Fibroblast of skin of right quadriceps (primary cell): Measurements from ENCODE around the gene LTBP1.
"Not testable (repeated sequence)": the region's sequence is repeated elsewhere in the genome, so short reads cannot be mapped to it uniquely, and the experiment has no call there.

Source experiments
- DNase-seq: peaks from one replicate; pipeline ENCODE4 v3.0.0-alpha.2; 2013

LTBP1 gene

GRCh38 chr2:33230842-33231241, 284.1 kb downstream of the LTBP1 start:
- peak; percentile 73 for DNase-seq

GRCh38 chr2:33235559-33235958, 288.8 kb downstream of the LTBP1 start:
- not testable (repeated sequence) for DNase-seq

DNA sequence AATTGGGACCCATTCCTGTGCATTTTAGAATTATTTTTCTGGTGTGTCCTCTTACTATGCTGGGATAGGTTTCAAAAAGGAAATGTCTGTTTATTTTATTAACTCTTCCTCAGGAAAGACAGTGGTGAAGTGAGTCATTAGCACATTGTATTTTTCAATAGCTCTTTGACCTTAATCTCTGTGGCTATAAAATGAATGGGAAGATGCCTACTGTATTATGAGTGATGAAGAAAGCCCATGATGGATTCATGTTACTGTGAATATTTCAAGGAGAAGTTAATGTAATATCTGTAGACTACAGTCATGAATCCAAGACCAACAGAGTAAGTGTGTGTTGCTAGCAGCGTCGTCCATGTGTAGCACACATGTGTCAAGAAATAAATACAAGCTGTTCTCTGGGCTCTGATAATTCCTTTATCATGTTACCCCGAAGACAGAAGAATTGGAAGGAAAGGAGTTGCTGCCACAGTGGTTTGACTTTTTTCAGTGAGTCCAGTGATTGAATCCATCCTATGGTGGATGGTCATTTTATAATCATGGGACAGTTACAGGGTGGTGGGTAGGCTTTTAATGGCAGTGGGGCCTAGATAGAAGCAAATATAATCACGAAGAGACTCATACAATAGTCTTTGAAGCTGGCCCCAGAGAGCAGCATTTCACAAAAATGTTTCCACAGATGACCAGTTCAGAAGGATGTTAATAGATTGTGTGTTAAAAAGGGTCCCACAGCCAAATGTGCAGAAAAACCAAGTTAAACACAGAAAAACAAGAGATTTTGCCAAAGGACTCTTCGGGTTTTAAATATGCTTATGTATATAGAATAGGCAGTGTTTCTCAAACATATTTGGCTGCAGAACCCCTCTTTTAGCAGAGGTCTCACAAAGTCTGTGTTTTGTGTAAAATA, 290.0 kb downstream of the LTBP1 start:
- peak; percentile 85 for DNase-seq

DNA sequence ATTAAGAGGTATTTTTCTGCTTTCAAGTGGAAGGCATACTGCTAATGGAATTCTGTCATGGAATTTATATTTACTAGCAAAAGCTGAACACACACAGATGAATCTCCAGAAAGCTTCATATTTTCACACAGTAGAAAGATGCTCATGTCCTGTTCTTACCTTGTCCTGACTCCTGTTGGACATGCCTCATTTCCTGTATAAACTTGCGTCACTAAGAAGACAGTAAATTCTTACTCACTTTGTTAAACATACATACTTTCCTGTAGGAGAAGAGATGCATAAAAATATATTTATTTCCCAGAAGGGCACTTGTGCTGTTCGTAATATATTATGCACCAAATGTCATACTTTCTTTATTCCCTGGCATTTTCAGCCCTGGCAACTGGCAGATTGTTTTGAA, 291.4 kb downstream of the LTBP1 start:
- peak; percentile 75 for DNase-seq

GRCh38 chr2:33240178-33240577, 293.4 kb downstream of the LTBP1 start:
- peak; percentile 58 for DNase-seq

DNA sequence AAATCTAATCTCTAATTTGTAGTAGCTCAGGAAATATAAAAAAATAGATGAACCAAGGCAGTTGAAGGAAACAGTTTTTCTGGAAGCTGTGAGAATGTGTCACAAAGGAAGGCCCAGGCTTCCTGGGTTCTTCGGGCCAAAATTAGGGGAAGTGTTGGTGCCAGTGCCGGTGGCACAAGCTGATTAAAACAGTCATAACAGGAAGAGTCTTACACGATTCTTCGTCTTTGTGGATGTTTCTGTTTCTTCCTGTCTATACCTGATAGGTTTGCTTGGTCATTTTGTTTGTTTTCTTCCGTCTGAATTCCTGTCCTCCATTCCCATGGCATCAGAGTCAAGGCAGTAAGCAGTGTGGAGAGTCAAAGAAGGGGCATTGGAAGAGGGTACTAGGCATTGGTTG, 294.3 kb downstream of the LTBP1 start:
- no peak for DNase-seq

GRCh38 chr2:33241581-33241980, 294.8 kb downstream of the LTBP1 start:
- peak; percentile 44 for DNase-seq

GRCh38 chr2:33242845-33243244, 296.1 kb downstream of the LTBP1 start:
- DNase-seq, result peak; percentile 73

- DNase-seq, result no peak
Observed at GRCh38 chr2:33246432-33246831, 299.7 kb downstream of the LTBP1 start.

GRCh38 chr2:33247365-33247764, 300.6 kb downstream of the LTBP1 start:
- DNase-seq, result no peak

- no peak for DNase-seq
Observed at GRCh38 chr2:33250417-33251029, 303.8 kb downstream of the LTBP1 start.

DNA sequence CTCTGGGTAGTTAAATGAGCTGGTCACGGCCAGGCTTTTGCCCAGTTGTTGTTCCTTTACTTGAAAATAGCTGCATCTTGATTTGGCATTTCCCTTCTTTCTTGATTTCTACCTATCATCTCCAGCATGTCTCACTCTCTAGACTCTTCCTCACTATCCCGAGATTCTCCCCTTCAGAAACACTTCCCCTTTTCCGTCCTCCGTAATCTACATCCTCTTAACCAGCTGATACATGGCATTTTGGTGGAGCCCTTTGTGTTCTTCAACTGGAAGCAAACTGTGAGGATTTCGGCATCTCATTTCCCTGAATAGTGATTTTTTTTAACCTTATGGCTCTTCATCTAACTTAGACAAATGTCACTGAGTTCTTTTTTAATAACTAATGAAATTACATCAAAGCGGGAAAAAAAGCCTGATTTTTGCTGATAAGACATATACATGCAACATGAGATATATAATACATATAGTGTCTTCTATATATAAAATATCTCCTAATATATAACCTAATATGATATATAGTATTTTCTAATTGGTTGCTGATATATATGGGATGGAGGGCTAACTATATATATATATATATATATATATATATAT, 309.5 kb downstream of the LTBP1 start:
- no peak for DNase-seq

DNA sequence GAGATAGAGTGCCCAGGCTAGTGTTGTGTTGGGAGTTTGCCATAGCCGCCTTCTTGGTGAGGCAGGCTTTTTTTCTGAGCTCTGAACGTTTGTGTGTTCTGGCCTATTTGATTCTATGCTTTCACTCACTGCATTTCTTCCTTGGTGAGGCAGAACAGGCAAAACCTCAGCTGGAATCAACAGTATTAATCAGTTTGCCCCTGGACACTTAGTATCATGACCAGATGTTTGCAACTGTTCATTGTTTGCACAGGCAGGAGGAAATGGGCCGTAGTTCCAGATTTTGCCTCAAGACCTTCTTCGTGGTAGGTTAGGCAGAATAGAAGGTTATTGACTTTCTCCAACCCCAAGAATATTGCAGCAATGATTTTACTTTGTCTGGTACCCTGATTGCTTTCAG, 311.6 kb downstream of the LTBP1 start:
- no peak for DNase-seq

- DNase-seq, result no peak
Observed at GRCh38 chr2:33262097-33262496, 315.3 kb downstream of the LTBP1 start.

DNA sequence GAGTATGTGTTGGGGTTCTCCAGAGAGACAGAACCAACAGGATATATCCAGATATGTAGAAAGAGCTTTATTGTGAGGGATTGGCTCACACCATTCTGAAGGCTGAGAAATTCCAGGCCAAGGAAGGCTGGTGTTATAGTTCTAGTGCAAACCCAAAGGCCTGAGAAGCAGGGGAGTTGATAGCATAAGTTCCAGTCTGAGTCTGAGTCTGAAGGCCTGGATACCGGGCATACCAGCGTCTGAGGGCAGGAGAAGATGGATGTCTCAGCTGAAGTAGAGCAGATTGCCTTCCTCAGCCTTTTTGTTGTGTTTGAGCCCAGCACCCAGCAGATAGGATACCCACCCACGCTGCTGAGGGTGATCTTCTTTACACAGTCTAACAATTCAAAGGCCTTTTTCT, 318.0 kb downstream of the LTBP1 start:
- DNase-seq, result no peak

GRCh38 chr2:33265584-33266338, 319.0 kb downstream of the LTBP1 start:
- DNase-seq, result no peak

DNA sequence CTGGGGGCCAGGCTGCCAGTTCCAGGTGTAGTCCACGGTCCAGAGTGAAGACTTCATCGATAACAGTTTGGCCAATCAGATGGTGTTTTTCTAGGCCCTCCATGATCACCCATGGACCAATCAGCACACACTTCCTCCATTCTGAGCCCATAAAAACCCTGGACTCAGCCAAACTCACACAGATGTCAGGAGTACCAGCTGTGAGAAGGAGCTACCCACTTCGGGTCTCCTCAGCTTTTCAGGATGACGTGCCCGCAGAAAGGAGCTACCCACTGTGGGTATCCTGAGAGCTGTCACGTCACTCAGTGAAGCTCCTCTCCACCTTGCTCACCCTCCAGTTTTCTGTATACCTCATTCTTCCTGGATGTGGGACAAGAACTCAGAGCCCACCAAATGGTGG, 319.7 kb downstream of the LTBP1 start:
- no peak for DNase-seq

DNA sequence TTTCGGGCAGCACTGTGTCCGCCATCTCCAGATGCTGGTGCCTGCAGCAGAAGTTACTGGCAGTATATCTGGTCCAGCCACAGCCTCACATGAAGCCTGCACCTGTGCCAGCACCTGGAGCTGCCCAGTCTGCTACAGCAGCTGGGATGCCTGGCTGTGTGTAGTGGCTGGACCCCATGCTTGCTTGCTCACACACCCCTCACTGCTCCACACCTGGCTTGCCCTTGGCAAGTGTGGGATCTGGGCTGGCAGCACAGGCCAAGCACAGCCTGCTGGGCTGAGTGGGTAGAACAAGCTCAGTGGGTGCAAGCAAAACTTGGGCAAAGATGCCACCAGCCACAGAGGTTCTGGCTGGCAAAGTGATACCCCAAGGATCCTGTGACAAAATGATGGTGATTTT, 320.3 kb downstream of the LTBP1 start:
- no peak for DNase-seq

DNA sequence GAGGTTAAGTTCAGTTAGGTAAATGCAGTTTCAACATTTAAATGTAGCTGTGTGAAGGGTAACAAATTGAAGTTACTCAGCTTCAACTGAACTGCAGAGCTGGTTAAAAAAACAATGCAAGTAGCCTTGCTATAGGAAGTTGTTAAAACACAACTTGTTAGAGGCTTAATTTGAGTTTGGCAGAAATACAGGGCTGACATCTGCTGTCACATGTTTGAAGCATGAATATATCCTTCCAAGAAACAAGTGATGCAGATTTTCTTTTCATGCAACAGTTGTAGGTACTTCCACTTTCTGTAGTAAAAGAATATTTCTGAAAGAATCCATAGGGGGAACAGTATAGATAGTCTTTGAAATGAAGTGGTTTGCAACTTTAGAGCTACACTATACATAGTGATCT, 321.0 kb downstream of the LTBP1 start:
- peak; percentile 73 for DNase-seq

DNA sequence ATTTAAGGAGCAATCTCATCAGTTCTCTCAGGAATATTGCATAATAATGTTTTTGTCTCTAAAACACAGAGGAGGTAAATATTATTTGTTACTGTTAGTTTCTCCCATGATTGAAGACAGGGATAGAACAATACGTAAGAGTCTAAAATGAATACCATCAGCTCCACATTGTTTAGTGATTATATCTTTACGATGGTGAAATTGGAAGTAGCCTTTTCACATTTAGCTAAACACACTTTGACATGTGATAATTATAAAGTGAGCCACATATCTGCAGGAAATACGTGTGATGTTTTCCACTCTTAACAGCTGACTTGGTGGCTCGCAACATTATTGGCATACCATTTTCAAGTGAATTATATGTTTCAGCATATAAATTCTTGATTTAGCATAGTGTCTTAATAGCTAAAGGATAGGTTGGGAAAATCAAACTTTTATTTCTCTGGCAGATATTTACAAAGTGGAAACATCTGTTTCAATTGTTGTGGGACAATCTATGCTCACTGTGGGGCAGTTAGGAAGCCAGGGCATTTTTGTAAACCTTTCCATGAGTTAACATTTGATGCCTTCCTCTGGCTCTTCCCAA, 321.6 kb downstream of the LTBP1 start:
- peak; percentile 79 for DNase-seq

- peak; percentile 55 for DNase-seq
Observed at GRCh38 chr2:33272001-33272400, 325.2 kb downstream of the LTBP1 start.

DNA sequence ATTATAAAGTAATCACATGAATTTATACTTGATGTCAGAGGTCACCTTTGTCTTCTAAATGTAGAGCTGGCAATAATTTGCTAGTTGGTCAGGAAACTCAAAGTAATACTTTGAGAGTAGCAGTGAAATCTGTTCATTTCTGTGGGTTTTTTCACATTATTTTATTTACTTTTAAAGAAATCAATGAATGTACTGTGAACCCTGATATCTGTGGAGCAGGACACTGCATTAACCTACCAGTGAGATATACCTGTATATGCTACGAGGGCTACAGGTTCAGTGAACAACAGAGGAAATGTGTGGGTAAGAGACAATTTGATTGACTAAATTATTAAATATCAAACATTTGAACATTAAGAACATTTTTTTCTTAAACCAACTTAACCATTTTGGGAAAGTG, 326.7 kb downstream of the LTBP1 start:
- no peak for DNase-seq

- DNase-seq, result no peak
Observed at GRCh38 chr2:33274524-33274923, 327.8 kb downstream of the LTBP1 start.
